IMR-90 (cell line): ENCODE results near the gene SAG. TPM values are rescaled to one million over a fixed set of nuclear protein-coding genes. Genes with fewer than 3 reads are reported as not detected.

Experiments
- ATAC-seq: fragments of 200-7000 bp; cut with Tn5 transposase; 2 replicates; pipeline ENCODE4 v1.9.1; 2020; ENCODE audit warnings: low read depth, mild to moderate bottlenecking, moderate library complexity
- BruUV-seq: library from RNA; stranded (reverse); fragments of 400-500 nt; replicated peaks from 2 replicates; lab custom pipeline; 2021; lab: Mats Ljungman, UMichigan
- CTCF ChIA-PET: fragments of 300-600 bp; formaldehyde crosslinking; extraction: SDS; loops from one replicate; lab custom pipeline; 2021; ENCODE audit warnings: antibody characterized with exemption; lab: Yijun Ruan, JAX
- POLR2A ChIA-PET: fragments of 300-600 bp; sonication (Branson Sonifier 250); formaldehyde crosslinking; loops from one replicate; lab custom pipeline; 2022; ENCODE audit warnings: antibody characterized with exemption; ENCODE audit not compliant: unreplicated experiment; lab: Charles Lee
- DNase-seq: peaks from one replicate; pipeline ENCODE4 v3.0.0; 2013
- H2AFZ ChIP-seq: replicated peaks from 2 replicates; pipeline ENCODE3; 2013; ENCODE audit warnings: low read length, mild to moderate bottlenecking; ENCODE audit not compliant: poor library complexity
- H2AK5ac ChIP-seq: 2 replicates; pipeline ENCODE4 v1.6.1; 2013; ENCODE audit warnings: low read depth, low read length, inconsistent platforms
- H2AK9ac ChIP-seq: replicated peaks from 2 replicates; pipeline ENCODE3; 2013; ENCODE audit warnings: mild to moderate bottlenecking, low read depth, low read length, moderate library complexity; ENCODE audit not compliant: poor library complexity
- H2BK120ac ChIP-seq: 2 replicates; pipeline ENCODE4 v1.6.1; 2013; ENCODE audit warnings: low read depth, low read length, inconsistent platforms
- H2BK15ac ChIP-seq: 3 replicates; pipeline ENCODE4 v1.6.1; 2013; ENCODE audit warnings: low read depth, low read length, inconsistent platforms
- H2BK20ac ChIP-seq: 2 replicates; pipeline ENCODE4 v1.6.1; 2013; ENCODE audit warnings: low read depth, mild to moderate bottlenecking, inconsistent platforms, low read length, moderate library complexity
- H2BK5ac ChIP-seq: 2 replicates; pipeline ENCODE4 v1.6.1; 2013; ENCODE audit warnings: mild to moderate bottlenecking, low read depth, low read length, inconsistent platforms; ENCODE audit not compliant: poor library complexity, severe bottlenecking
- H3K14ac ChIP-seq: replicated peaks from 2 replicates; pipeline ENCODE4 v1.6.1; 2013; ENCODE audit warnings: low read depth, low read length, inconsistent platforms
- H3K18ac ChIP-seq: 2 replicates; pipeline ENCODE4 v1.6.1; 2013; ENCODE audit warnings: low read depth, low read length, control low read depth
- H3K23ac ChIP-seq: 2 replicates; pipeline ENCODE4 v1.6.1; 2013; ENCODE audit warnings: low read depth, low read length, inconsistent platforms
- H3K27ac ChIP-seq: 2 replicates; pipeline ENCODE4 v1.5.1; 2013; ENCODE audit warnings: mild to moderate bottlenecking, control low read depth, low read length; ENCODE audit not compliant: insufficient read depth
- H3K27me3 ChIP-seq: 2 replicates; pipeline ENCODE4 v1.6.1; 2013; ENCODE audit warnings: low read length; ENCODE audit not compliant: control insufficient read depth, insufficient read depth
- H3K36me3 ChIP-seq: 2 replicates; pipeline ENCODE4 v1.6.1; 2013; ENCODE audit warnings: low read length, mixed read lengths; ENCODE audit not compliant: control insufficient read depth, insufficient read depth
- H3K4ac ChIP-seq: 2 replicates; pipeline ENCODE4 v1.6.1; 2013; ENCODE audit warnings: low read depth, low read length, inconsistent platforms
- H3K4me1 ChIP-seq: 2 replicates; pipeline ENCODE4 v1.6.1; 2013; ENCODE audit warnings: low read length, mixed read lengths; ENCODE audit not compliant: control insufficient read depth, insufficient read depth
- H3K4me2 ChIP-seq: 2 replicates; pipeline ENCODE4 v1.6.1; 2013; ENCODE audit warnings: low read depth, mild to moderate bottlenecking, control low read depth, low read length, moderate library complexity
- H3K4me3 ChIP-seq: 2 replicates; pipeline ENCODE4 v1.5.1; 2013; ENCODE audit warnings: low read depth, mild to moderate bottlenecking, control low read depth, low read length, moderate library complexity; ENCODE audit not compliant: insufficient read depth
- H3K56ac ChIP-seq: 2 replicates; pipeline ENCODE4 v1.6.1; 2013; ENCODE audit warnings: low read length, inconsistent platforms; ENCODE audit not compliant: insufficient read depth; ENCODE audit errors: extremely low read depth
- H3K79me1 ChIP-seq, 2 experiments: 2 replicates each; pipeline ENCODE4 v1.6.1; 2013; ENCODE audit warnings: low read length in 2 of 2, inconsistent platforms in 1 of 2, low read depth in 1 of 2
- H3K9ac ChIP-seq: 2 replicates; pipeline ENCODE4 v1.6.1; 2013; ENCODE audit warnings: low read depth, low read length, control low read depth
- H3K9me1 ChIP-seq: 2 replicates; pipeline ENCODE4 v1.6.1; 2013; ENCODE audit warnings: low read length, inconsistent platforms; ENCODE audit not compliant: insufficient read depth
- H3K9me3 ChIP-seq: 2 replicates; pipeline ENCODE4 v1.6.1; 2013; ENCODE audit warnings: low read length; ENCODE audit not compliant: control insufficient read depth, insufficient read depth
- H4K20me1 ChIP-seq: 2 replicates; pipeline ENCODE4 v1.6.1; 2013; ENCODE audit warnings: low read length, inconsistent platforms; ENCODE audit not compliant: insufficient read depth
- H4K5ac ChIP-seq: 2 replicates; pipeline ENCODE4 v1.6.1; 2013; ENCODE audit warnings: mild to moderate bottlenecking, low read depth, low read length, control low read depth
- H4K8ac ChIP-seq, 2 experiments: 2 replicates each; pipeline ENCODE4 v1.6.1; 2013; ENCODE audit warnings: low read depth in 2 of 2, low read length in 2 of 2, control low read depth in 1 of 2, inconsistent platforms in 1 of 2
- H4K91ac ChIP-seq: 2 replicates; pipeline ENCODE4 v1.6.1; 2013; ENCODE audit warnings: low read depth, low read length, inconsistent platforms; ENCODE audit not compliant: insufficient read depth
- BHLHE40 ChIP-seq: fragments of 150-350 bp; IDR thresholded peaks from 2 replicates; pipeline ENCODE4 v1.6.1; 2016; ENCODE audit warnings: mild to moderate bottlenecking, low read depth, low read length
- CTCF ChIP-seq: conservative IDR thresholded peaks from 2 replicates; pipeline ENCODE4 v1.5.1; 2012; ENCODE audit warnings: mild to moderate bottlenecking, low read depth, low read length, improper control_type of control experiment
- MAFK ChIP-seq: IDR thresholded peaks from 2 replicates; pipeline ENCODE4 v1.6.1; 2012; ENCODE audit warnings: low read depth, low read length, improper control_type of control experiment
- RAD21 ChIP-seq: IDR thresholded peaks from 2 replicates; pipeline ENCODE4 v1.6.1; 2012; ENCODE audit warnings: low read length, improper control_type of control experiment
- RCOR1 ChIP-seq: IDR thresholded peaks from 2 replicates; pipeline ENCODE4 v1.6.1; 2012; ENCODE audit warnings: mild to moderate bottlenecking, low read length, improper control_type of control experiment; ENCODE audit not compliant: insufficient replicate concordance
- USF2 ChIP-seq: fragments of 150-350 bp; IDR thresholded peaks from 2 replicates; pipeline ENCODE4 v1.6.1; 2017; ENCODE audit warnings: mild to moderate bottlenecking, antibody characterized with exemption, low read length, low read depth
- WGBS, 2 experiments: methylation state at CpG; one replicate each; pipeline versions ENCODE4 v1.1.5 to v1.1.7; 2013; ENCODE audit warnings: missing lambda C conversion rate in 2 of 2; ENCODE audit not compliant: insufficient read length in 1 of 2; ENCODE audit errors: extremely low coverage in 2 of 2; 5-methylcytosine and 5-hydroxymethylcytosine counted together
- dilution Hi-C: fragments of 300-500 bp; cut with HindIII; formaldehyde crosslinking; loops from one replicate; pipeline ENCODE4 v1.14.3; 2018; ENCODE audit warnings: low sequenced_read_pairs; ENCODE audit not compliant: unreplicated experiment
- in situ Hi-C: fragments of 300-500 bp; cut with MboI; formaldehyde crosslinking; loops from 3 replicates; pipeline ENCODE4 v1.14.3; 2019; ENCODE audit warnings: low sequenced_read_pairs, inconsistent platforms, mixed read lengths
- intact Hi-C: fragments of 100-400 bp; cut with micrococcal nuclease; formaldehyde crosslinking; loops from 2 replicates; pipeline ENCODE4 v1.10.0; 2022
- polyA plus RNA-seq, 3 experiments: library from polyadenylated mRNA; depleted of rRNA; stranded (reverse); fragments of >200 nt; gene quantifications; 2 replicates each; pipeline ENCODE4 v1.2.3, GENCODE V29; 2012; ENCODE audit warnings: low replicate concordance in 1 of 3
- total RNA-seq: library from RNA; depleted of rRNA; stranded (reverse); fragments of >200 nt; gene quantifications from 2 replicates; pipeline ENCODE4 v1.2.3, GENCODE V29; 2012

Gene SAG
- total and polyA plus RNA-seq, 2 of the 4 experiments (the other 2 are of a cell fraction): not detected

GRCh38 chr2:233346930-233347329 is 39.3 kb downstream of the SAG start:
- Histone ChIP-seq H3K4me1 (peaks cover 1% of the 10 kb centered on the region), H2AK9ac (no peak overlapping the region), H3K56ac (no peak overlapping the region), H3K14ac (no peak overlapping the region), H3K36me3 (no peaks in the 10 kb centered on the region), H3K9ac (no peak overlapping the region), H2AK5ac (no peak overlapping the region), H4K8ac (no peak overlapping the region), H3K18ac (no peak overlapping the region), H2BK20ac (no peak overlapping the region), H3K4me3 (no peak overlapping the region), H4K5ac (no peak overlapping the region), H2BK15ac (no peak overlapping the region), H3K4ac (no peak overlapping the region), H3K9me3 (no peaks in the 10 kb centered on the region), H4K20me1 (no peaks in the 10 kb centered on the region), H2BK120ac (no peak overlapping the region), H3K27me3 (peaks cover 21% of the 10 kb centered on the region), H3K9me1 (peaks cover 3% of the 10 kb centered on the region; the same call in 1 of the 2 replicates), H2BK5ac (no peak overlapping the region), H2AFZ (no peak overlapping the region), H3K79me1 (no peaks in the 10 kb centered on the region), H3K23ac (no peak overlapping the region), H3K4me2 (no peak overlapping the region), H4K91ac (no peak overlapping the region), H3K27ac (no peak overlapping the region)
- no peak for DNase-seq
- TF ChIP-seq BHLHE40: no peak
- no peak for TF ChIP-seq USF2
- TF ChIP-seq CTCF: no peak
- TF ChIP-seq RAD21: no peak
- no peak for TF ChIP-seq MAFK
- TF ChIP-seq RCOR1: no peak
- POLR2A ChIA-PET: no interaction called here
- BruUV-seq: no TSS peak
- CTCF ChIA-PET: no interaction called here
- 100% methylated on average over 1 of the region's 9 CpGs; no CpG with 5 or more reads in 1 of the 2 experiments for WGBS, 2 experiments
- in situ Hi-C loops (no loop called here), dilution Hi-C loops (no loop called here), intact Hi-C loops (no loop called here)
- ATAC-seq: no peak
